Measurements from ENCODE around the gene SYT12.
"Not testable (repeated sequence)": the region's sequence is repeated elsewhere in the genome, so short reads cannot be mapped to it uniquely, and the experiment has no call there.

The SYT12 gene

GRCh38 chr11:66999555-66999954 is 23.4 kb upstream of the SYT12 start:
- no peak for DNase-seq

- no peak for DNase-seq
Measured at GRCh38 chr11:67001332-67001731, 21.6 kb upstream of the SYT12 start.

DNA sequence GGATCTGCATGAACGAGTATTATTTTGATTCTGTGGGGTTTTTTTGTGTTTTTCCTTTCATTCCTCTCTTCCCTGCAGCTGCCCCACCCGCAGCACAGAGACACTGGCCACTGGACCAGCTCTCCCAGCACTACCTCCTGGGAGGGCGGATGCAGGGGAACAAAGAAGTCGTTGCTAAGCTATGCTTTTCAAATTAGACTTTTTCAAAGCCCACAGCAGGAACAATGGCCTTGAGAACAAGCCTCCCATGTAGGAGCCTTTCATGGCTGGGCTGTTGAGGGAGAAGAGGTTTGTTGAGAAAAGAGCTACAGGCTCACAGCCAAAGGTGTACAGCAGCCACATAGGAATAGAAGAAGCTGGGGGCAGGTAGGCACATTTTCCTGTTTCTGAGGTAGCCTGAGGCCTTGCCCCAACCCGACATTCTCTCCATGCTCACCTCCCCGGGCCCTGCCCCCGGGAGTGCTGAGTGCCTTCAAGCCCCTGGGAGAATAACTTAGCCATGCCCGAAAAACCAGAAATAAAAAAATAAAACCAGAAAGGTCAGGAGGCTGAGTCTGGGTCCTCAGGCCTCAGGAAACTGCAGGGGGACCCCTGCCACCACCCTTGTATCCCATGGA is 20.5 kb upstream of the SYT12 start:
- no peak for DNase-seq

DNA sequence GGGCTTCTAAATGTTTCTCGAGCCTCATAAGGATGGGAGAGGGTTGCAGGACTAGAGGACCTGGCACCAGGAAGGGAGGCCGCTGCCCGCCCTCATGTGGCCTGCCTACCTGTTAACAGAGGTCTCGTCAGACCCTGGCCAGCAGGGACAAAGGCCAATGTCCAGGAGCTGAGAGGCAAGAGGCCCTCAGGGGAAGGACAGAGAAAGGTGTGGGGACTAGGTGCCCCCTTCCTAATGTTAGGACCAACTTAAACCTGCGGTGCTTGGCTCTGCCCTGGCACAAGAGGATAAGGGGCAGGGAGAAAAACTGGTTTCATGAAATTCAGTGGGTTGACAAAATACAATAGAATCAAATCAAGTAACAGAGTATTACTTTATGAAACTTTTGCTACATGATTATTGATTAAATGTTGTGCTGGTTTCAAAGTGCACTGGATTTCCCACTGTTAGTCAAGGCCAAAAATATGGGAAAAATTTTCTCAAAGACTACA is 20.0 kb upstream of the SYT12 start:
- DNase-seq: no peak

DNA sequence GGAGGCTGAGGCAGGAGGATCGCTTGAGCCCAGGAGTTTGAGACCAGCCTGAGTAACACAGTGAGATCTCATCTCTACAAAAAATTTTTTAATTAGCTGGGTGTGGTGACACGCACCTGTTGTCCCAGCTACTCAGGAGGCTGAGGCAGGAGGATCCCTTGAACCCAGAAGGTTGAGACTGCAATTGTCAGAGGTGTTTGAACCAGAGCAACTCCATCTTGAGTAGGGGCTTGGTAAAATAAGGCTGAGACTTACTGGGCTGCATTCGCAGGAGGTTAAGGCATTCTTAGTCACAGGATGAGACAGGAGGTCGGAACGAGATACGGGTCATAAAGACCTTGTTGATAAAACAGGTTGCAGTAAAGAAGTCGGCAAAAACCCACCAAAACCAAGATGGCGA is 17.7 kb upstream of the SYT12 start:
- not testable (repeated sequence) for DNase-seq

GRCh38 chr11:67006029-67006884 is 16.7 kb upstream of the SYT12 start:
- DNase-seq: no peak

GRCh38 chr11:67007126-67007525 is 15.8 kb upstream of the SYT12 start:
- no peak for DNase-seq

GRCh38 chr11:67010296-67010905 is 12.5 kb upstream of the SYT12 start:
- DNase-seq: peak in 3 of 14 donors; percentile 15 to 94 (median 32)

GRCh38 chr11:67013511-67014045 is 9.4 kb upstream of the SYT12 start:
- DNase-seq: peak in 1 of 14 donors; percentile 28

- no peak for DNase-seq
Measured at GRCh38 chr11:67014343-67014742, 8.6 kb upstream of the SYT12 start.

GRCh38 chr11:67015048-67015447 is 7.9 kb upstream of the SYT12 start:
- DNase-seq: no peak

GRCh38 chr11:67016550-67016949 is 6.4 kb upstream of the SYT12 start:
- DNase-seq: no peak

- DNase-seq: no peak
Measured at GRCh38 chr11:67020949-67021348, 2.0 kb upstream of the SYT12 start.

DNA sequence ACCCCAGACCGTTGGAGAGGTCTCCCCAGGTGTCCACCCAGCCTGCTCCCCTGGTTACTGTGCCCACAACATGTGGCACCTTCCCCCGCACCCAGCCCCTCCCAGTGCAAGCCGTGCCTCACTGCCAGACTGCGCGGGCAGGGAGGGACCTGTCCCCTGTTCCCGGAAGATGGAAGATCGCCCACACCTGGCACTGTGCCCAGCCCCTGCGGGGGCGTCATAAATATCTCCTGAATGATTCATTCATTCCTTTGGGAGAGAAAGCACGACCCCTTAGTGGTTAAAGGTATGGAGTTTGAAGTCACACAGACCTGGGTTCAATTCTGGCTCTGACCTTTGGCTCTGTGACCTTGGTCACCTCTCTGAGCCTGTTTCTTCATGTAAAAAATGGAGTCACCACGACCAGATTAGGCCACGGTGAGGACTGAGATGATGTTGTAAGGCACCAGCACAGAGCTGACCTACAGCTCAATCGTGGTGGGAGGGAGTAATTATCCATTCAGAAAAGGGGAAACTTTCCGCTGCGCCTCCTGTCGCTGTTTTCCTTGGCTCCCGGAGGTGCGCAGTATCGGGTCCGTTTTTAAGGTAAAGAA is 497 bp upstream of the SYT12 start:
- peak in 2 of 14 donors; percentile 13 to 43 for DNase-seq

DNA sequence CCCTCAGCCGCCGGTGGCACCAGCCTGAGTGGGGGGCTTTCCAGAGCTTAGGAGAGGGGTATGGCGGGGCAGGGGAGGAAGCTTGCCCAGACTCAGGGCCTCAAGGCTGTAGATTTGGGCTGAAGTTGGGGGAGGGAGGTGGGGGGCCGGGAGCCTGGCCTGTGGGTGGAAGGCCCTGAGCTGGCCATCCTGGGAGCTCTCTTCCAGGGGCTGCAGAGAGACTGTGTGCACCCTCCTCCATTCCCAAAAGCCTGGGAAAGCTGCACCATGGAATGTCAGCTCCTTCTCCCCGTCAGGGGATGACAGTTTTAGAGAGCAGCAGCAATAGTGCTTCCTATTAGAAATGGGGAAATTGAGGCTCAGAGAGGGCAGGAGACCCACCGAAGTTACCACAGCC is 1.0 kb downstream of the SYT12 start:
- DNase-seq: peak in 1 of 14 donors; percentile 39

DNA sequence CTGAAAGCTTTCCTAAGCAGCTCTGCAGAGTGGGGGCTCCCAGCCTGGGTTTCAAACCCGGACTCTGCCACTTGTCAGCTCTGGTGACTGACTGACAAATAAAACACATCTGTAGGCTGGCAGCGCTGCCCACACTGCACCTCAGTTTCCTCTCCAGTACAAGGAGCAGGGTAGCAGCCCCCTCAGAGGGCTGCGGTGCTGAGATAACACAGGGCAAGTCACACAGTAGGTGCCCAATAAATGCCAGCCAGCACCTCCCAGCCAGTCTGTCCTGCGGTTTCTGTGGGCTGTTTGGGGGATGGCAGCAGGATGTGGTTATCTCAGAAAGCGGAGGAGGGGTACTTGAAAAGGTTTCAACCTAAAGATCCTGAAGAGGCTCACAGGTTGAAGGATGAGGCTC is 1.5 kb downstream of the SYT12 start:
- no peak for DNase-seq

- DNase-seq: peak in 1 of 14 donors; percentile 30
Measured at GRCh38 chr11:67024966-67025365, 2.0 kb downstream of the SYT12 start.

DNA sequence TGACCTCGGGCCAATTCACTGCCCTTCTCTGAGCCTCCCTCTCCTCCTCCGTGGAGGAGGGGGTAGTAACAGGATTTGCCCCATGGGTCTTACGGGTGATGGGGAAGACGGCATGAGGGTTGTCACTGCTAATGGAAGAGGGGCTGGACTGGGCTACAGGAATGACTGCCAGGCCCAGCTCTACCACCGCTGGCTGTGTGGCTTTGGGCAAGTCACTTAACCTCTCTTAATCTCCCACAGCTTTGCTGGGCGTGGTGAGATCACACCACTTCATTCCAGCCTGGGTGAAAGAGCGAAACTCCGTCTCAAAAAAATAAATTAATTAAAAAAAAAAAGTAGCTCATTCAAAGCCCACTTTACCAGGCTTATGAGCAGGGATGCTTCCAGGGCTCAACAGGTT is 2.8 kb downstream of the SYT12 start:
- no peak for DNase-seq

- no peak for DNase-seq
Measured at GRCh38 chr11:67026941-67027340, 4.0 kb downstream of the SYT12 start.

DNA sequence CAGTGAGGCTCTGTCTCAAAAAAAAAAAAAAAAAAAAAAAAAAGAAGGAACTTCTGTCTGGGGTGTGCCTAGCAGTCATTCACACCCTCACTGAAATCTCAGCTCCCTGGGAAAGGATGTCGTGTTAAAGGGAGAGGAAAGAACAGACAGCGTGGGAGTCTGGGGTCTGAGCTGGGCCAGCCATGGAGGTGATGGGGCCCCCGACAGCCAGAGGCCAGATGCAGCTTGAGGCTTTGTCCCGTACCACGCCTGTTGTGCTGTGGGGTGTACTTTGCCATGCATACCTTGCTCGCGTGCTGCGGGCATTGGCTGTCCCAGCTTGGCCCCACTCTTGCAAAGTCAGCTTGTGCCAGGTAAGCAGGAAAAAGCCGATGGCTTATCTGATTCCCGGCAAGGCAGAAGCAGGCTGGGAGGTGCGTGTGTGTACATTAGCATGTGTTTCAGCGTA is 4.6 kb downstream of the SYT12 start:
- DNase-seq: peak in 1 of 14 donors; percentile 63

DNA sequence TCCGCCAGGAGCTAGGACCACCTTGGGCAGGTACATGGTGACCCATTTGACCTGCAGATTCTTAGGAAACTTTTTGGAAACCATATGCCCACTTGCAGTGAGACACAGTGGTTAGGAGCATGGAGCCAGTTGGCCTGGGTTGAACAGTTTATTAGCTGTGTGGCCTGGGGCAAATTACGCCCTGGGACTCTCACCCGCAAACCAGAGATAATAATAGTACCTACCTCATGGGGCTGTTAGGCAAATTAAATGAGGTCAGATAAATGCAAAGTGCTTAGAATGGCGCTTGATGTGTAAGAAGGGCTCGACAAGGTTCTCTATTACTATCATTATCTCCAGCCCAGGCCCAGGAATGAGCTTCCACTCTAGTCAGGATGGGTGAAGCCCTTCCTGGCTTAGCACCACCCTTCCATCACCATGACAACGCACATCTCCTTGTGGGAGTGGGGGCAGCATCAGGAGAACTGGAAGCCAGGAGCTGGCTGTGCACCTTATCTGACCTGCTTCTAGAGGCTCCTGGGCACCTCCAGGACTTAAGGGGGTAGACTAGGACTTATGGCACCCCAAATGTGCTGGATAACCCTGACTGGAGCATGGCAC is 5.1 kb downstream of the SYT12 start:
- peak in 1 of 14 donors; percentile 50 for DNase-seq

GRCh38 chr11:67029146-67029545 is 6.2 kb downstream of the SYT12 start:
- DNase-seq: no peak
